ENCODE results near the gene TAS2R8.
"Not testable (repeated sequence)": the region's sequence is repeated elsewhere in the genome, so short reads cannot be mapped to it uniquely, and the experiment has no call there.

The TAS2R8 gene, protein sequence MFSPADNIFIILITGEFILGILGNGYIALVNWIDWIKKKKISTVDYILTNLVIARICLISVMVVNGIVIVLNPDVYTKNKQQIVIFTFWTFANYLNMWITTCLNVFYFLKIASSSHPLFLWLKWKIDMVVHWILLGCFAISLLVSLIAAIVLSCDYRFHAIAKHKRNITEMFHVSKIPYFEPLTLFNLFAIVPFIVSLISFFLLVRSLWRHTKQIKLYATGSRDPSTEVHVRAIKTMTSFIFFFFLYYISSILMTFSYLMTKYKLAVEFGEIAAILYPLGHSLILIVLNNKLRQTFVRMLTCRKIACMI

DNA sequence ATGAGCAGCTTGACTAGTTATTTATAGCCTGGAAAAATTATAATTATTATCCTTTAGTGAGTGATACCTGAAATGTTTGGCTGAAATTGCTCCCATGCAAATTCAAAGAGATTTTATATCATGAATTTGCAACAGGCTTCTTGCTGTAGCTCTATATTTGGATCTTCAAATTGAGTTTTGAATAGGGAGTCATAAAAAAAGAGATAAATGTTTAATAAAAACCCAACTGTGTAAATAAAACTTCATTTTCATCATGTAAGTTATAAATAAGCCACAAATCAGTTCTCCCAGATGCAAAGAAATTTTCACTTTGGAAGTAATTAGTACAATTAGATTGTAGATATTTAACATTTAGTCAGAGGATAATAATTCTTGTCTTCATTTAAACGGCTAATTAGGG lies at the start of gene TAS2R8:
TSS of gene TAS2R8 (minus strand) at position 101 of the 400 bp plus-strand sequence. CDS start 306 bp downstream, outside the sequence.
- FAIRE-seq (no peak), DNase-seq (ENCODE audit: insufficient read length, low spot score) (no peak)

GRCh38 chr12:10855807-10856206 lies 48.7 kb upstream of the TAS2R8 start:
- no peak for DNase-seq (ENCODE audit: insufficient read length, low spot score)
- FAIRE-seq = no peak

GRCh38 chr12:10853776-10854175 lies 46.7 kb upstream of the TAS2R8 start:
- DNase-seq (ENCODE audit: insufficient read length, low spot score) (no peak), FAIRE-seq (no peak)

- no peak for FAIRE-seq
- DNase-seq (ENCODE audit: insufficient read length, low spot score) = no peak
Measured at GRCh38 chr12:10851243-10851858, 44.3 kb upstream of the TAS2R8 start.

GRCh38 chr12:10849425-10849878 lies 42.4 kb upstream of the TAS2R8 start, which contains the start of gene PRR4:
TSS of gene PRR4 (minus strand) at chr12:10849475. CDS start at chr12:10849437, 38 bp downstream.
- FAIRE-seq (no peak), DNase-seq (ENCODE audit: insufficient read length, low spot score) (no peak)

DNA sequence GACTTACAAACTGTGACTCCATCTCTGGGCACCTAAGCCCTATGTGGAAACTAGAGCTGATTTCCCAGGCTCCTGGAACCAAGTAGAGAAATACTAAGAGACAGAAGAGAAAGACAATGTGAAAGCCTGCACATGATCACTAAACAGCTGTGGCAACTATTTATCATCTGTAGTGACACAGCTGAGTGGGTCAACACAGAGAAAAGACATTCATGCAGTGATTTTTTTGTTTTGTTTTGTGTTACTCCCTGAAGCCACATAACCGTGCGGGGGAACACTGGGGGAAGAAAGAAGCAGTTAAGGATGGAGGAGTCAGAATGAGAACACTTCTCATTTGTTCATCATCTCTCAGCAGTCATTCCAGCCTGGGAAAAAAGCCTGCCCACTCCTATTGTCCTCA lies 40.7 kb upstream of the TAS2R8 start:
- FAIRE-seq = no peak
- no peak for DNase-seq (ENCODE audit: insufficient read length, low spot score)

DNA sequence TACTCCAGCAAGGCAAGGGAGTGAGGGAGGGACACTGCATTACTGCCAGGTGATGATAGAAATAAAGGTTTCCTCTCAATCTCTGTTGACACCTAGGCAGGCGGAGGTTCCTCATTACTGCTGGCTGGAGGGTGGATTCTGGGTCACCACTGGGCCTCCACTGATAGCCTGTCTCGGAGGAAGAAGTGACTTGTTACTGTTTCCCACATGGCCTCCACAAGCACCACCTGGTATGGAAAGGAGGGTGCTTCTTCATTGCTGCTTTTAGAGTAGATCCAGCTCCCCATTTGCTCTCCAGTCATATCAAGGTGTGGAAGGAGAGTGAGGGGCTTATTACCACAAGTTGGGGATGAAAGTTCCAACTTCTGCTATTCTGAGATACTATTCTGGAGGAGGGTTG lies 35.8 kb upstream of the TAS2R8 start:
- DNase-seq (ENCODE audit: insufficient read length, low spot score) (no peak), FAIRE-seq (no peak)

DNA sequence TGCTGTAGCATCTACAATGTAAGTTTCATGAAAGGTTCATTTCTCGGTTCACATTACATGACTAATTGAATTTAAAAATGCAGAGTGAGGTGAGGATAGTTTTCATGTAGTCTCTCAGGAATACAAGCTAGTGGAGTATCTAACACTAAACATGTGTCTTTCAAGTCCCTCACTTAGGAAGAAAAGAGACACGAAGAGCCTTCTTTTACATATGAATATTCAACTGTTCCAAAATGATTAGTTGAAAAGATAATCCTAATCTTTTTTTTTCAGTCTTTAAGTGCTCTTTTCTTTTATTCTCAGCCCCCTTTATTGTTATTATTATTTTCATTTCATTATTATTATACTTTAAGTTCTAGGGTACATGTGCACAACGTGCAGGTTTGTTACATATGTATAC lies 31.4 kb upstream of the TAS2R8 start:
- no peak for DNase-seq (ENCODE audit: insufficient read length, low spot score)
- FAIRE-seq = no peak

DNA sequence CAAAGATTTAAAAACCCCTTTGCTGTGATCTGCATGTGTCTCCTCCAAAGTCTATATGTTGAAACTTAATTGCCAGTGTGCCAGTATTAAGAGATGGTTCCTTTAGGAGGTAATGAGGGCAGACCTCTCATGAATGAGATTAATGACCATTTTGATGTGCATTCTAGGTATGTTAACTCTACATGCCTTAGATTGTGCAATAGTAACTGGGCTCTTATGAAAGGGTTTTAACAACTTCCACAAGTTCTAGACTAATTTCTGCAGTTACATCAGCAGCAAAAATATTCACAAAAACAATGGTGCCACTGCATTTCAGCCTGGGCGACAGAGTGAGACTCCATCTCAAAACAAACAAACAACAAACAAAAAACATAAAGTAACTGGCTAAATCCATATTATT lies 22.9 kb upstream of the TAS2R8 start:
- FAIRE-seq = no peak
- DNase-seq (ENCODE audit: insufficient read length, low spot score) = no peak

DNA sequence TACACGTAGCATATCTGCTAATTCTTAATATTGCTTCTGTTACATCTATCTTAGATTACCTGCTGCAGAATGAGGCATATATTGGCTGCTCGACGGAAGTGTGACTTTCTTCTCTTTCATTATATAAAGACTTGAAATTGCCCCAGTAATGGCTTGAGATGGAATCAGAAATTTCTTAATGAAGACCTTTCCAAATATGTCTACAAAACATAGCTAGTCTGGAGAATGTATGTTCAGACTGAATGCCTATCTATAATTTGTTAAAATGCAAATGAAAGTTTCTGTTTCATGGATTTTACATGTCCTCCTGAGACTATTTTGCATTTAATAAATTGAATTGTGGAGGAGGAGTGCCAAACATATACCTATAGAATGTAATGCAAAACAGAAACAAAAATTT lies 19.2 kb upstream of the TAS2R8 start, which contains the start of gene TAS2R10:
TSS of gene TAS2R10 (minus strand) at position 101 of the 400 bp plus-strand sequence. CDS start at position 12, 89 bp downstream.
- DNase-seq (ENCODE audit: insufficient read length, low spot score) (no peak), FAIRE-seq (no peak)

DNA sequence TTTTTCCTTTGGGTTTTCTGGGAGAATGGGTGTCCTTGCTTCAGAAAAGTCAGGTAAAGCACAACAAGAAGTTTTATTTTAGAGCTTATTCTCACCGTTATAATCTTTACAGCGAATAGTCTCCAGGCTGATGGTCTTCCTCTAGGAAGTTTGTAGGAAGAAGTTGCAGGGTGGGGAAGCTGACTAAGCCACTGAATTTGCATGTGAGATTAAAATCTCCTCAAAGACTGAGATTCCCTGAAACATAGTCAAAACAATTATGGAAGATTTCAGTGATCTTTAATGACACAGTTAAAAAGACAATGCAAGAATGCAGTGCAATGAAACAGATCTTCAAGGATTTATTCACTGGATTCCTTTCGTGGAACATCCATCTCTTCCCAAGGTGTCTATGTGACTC lies 17.9 kb upstream of the TAS2R8 start:
- DNase-seq (ENCODE audit: insufficient read length, low spot score) = no peak
- no peak for FAIRE-seq

DNA sequence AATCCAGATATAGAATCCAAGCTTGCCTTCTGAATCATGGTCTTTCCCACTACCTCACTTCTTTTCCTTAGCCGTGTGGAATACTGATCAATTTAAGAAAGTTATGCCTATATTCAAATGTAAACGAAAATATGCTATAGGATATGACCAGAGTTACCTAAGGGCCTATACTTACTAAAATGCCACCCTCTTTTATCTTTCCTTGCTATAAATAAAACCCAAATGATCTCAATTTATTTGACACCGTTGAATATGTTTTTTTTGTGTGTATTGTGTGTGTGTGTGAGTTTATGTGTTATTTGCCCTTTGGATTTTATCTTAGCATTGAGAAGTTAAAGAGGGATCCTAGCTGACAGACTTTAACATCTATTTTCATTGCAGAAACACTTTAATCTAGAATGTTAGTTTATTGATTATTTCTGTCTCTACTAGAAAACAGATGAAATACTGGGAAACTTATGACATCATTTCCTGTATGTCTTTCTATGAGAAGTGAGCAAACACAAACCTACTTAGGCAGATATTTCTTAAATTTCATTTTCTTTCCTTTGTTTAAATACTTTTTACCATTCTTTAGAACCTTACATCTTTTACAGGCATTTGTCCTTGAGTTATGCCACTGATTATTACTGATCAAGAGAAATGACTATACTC lies 4.9 kb upstream of the TAS2R8 start:
- no peak for FAIRE-seq
- no peak for DNase-seq (ENCODE audit: insufficient read length, low spot score)

DNA sequence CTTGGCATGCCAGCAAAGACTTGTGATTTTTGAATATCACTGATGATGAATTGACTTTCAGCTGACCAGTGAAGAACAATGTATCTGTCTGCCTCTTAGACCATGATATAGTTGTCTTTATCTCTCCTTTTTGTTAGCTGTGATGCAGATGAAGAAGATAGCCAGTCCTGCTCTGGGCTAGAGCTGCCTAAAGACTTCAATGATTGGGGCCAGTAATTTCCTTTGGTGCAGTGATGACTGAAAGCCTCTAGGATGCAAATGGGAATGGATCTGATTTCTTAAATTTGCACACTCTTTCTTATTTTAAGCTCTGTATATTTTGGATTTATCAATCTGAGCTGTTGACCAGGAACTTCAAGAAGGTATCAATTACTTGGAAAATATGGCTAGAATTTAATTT lies 3.0 kb upstream of the TAS2R8 start, which contains the start of gene TAS2R9:
TSS of gene TAS2R9 (minus strand) at position 101 of the 400 bp plus-strand sequence. CDS start at position 8, 93 bp downstream.
- FAIRE-seq = no peak

DNA sequence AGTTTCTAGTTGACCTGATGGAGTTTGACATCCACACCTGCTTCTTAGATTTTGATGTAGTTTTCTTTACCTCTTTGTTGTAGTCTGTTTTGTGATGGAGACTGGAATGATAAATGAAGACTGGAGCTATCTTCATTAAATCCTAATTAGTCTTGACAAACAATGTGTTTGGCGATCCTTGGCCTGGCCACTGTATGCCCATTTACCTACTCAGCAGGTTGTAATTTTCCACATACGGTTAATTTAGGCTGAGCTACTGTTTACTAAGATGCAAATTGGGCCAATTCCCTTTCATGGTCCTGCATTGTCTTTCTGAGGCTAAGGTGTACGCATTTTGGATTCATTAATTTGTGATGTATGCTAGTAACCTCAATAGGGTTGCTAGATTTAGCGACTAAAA lies 4.5 kb downstream of the TAS2R8 start, which contains the start of gene TAS2R7:
TSS of gene TAS2R7 (minus strand) at position 41 of the 400 bp plus-strand sequence. CDS start 57 bp downstream, outside the sequence.
- FAIRE-seq = no peak
- no peak for DNase-seq (ENCODE audit: insufficient read length, low spot score)

More for the DNA sequence above, 3.0 kb upstream of the TAS2R8 start, which contains the start of gene TAS2R9:
- DNase-seq (ENCODE audit: insufficient read length, low spot score) = no peak

- no peak for DNase-seq (ENCODE audit: insufficient read length, low spot score)
- FAIRE-seq = no peak
Measured at GRCh38 chr12:10801741-10802140, 5.3 kb downstream of the TAS2R8 start.

DNA sequence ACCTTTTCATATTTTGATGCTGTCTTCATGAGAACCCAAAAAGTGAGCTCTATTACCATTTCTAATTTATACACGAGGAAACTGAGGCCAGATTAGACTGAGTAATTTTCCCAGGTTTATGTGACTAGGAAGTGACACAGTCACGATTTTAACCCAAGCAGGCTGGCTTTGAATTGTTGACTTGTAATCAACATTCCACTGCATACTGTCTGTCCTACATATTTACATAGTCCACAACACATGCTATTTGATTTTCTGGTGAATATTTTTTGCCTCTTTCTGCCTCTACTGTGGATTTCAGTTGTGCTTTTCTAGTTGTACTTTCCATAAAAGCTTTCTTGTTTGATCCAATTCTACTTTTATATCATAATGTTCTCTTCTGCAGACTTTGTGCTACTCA lies 12.9 kb downstream of the TAS2R8 start:
- FAIRE-seq (no peak), DNase-seq (ENCODE audit: insufficient read length, low spot score) (no peak)

- not testable (repeated sequence) for FAIRE-seq; DNase-seq (ENCODE audit: insufficient read length, low spot score)
Measured at GRCh38 chr12:10791769-10792168, 15.3 kb downstream of the TAS2R8 start.

GRCh38 chr12:10783252-10783651 lies 23.8 kb downstream of the TAS2R8 start:
- no peak for FAIRE-seq
- DNase-seq (ENCODE audit: insufficient read length, low spot score) = no peak

- DNase-seq (ENCODE audit: insufficient read length, low spot score) (no peak), FAIRE-seq (no peak)
Measured at GRCh38 chr12:10779103-10779502, 28.0 kb downstream of the TAS2R8 start.

- DNase-seq (ENCODE audit: insufficient read length, low spot score) (peak; percentile 9), FAIRE-seq (no peak)
Measured at GRCh38 chr12:10771132-10771733, 35.9 kb downstream of the TAS2R8 start.

DNA sequence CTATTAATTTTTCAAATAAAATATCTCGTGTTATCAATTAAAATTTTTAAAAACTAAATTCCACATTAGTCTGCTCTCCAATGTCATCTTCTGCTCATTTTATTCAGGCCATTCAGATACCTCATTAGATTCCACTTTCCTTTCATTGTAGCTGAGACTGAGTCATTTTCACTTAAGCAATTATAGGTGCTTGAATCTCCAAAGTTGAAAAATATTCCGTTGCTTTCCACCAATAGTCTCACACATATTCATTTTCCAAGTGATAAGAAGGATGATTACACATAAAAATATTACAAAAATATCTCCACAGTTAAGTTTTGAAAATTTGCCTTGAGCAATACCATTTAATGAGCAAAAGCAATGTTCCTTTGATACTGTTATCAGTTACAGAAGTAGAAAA lies 47.4 kb downstream of the TAS2R8 start:
- FAIRE-seq (no peak), DNase-seq (ENCODE audit: insufficient read length, low spot score) (no peak)

Data from HTR-8/SVneo (cell line).